H9 (cell line): ENCODE measurements around the gene BUB1. TPM values are rescaled to one million over a fixed set of nuclear protein-coding genes. Genes with fewer than 3 reads are reported as not detected.
"Not testable (repeated sequence)": the region's sequence is repeated elsewhere in the genome, so short reads cannot be mapped to it uniquely, and the experiment has no call there.

ENCODE experiments used
- DNase-seq: peaks from one replicate; pipeline ENCODE4 v3.0.0-alpha.2; 2017
- H2AFZ ChIP-seq: one replicate; pipeline ENCODE4 v1.6.1; 2013; ENCODE audit warnings: mild to moderate bottlenecking, low read length, control low read depth, moderate library complexity
- H2AK5ac ChIP-seq: 2 replicates; pipeline ENCODE4 v1.6.1; 2013; ENCODE audit warnings: low read length, control low read depth, mixed read lengths; ENCODE audit not compliant: insufficient read length
- H2BK120ac ChIP-seq: one replicate; pipeline ENCODE4 v1.6.1; 2013; ENCODE audit warnings: low read depth, mild to moderate bottlenecking, low read length, control low read depth, inconsistent platforms; ENCODE audit not compliant: poor library complexity, severe bottlenecking
- H2BK12ac ChIP-seq: 2 replicates; pipeline ENCODE4 v1.6.1; 2013; ENCODE audit warnings: low read length, control low read depth, mixed read lengths, low read depth; ENCODE audit not compliant: insufficient read length
- H2BK15ac ChIP-seq: 2 replicates; pipeline ENCODE4 v1.6.1; 2013; ENCODE audit warnings: low read depth, low read length, control low read depth
- H2BK20ac ChIP-seq: one replicate; pipeline ENCODE4 v1.6.1; 2013; ENCODE audit warnings: low read depth, mild to moderate bottlenecking, low read length, control low read depth, inconsistent platforms; ENCODE audit not compliant: poor library complexity, severe bottlenecking
- H2BK5ac ChIP-seq: 2 replicates; pipeline ENCODE4 v1.6.1; 2013; ENCODE audit warnings: low read length, control low read depth, mixed read lengths; ENCODE audit not compliant: insufficient read length
- H3K14ac ChIP-seq: 2 replicates; pipeline ENCODE4 v1.6.1; 2013; ENCODE audit warnings: low read length, control low read depth; ENCODE audit not compliant: insufficient read depth
- H3K18ac ChIP-seq: 2 replicates; pipeline ENCODE4 v1.6.1; 2013; ENCODE audit warnings: low read depth, mild to moderate bottlenecking, mixed read lengths, low read length, control low read depth; ENCODE audit not compliant: insufficient read length
- H3K23ac ChIP-seq: 2 replicates; pipeline ENCODE4 v1.6.1; 2013; ENCODE audit warnings: low read length, control low read depth, mixed read lengths, low read depth; ENCODE audit not compliant: insufficient read length
- H3K23me2 ChIP-seq: 2 replicates; pipeline ENCODE4 v1.6.1; 2013; ENCODE audit warnings: low read depth, mild to moderate bottlenecking, mixed read lengths, low read length, control low read depth; ENCODE audit not compliant: insufficient read length, poor library complexity, severe bottlenecking
- H3K27ac ChIP-seq: 2 replicates; pipeline ENCODE4 v1.5.1; 2013; ENCODE audit warnings: low read length, control low read depth, mixed read lengths, low read depth; ENCODE audit not compliant: insufficient read length
- H3K27me3 ChIP-seq: 2 replicates; pipeline ENCODE4 v1.6.1; 2013; ENCODE audit warnings: low read length, control low read depth, inconsistent platforms; ENCODE audit not compliant: insufficient read depth
- H3K4ac ChIP-seq: 2 replicates; pipeline ENCODE4 v1.6.1; 2013; ENCODE audit warnings: low read depth, mild to moderate bottlenecking, control low read depth, inconsistent platforms, low read length, moderate library complexity
- H3K4me1 ChIP-seq: 2 replicates; pipeline ENCODE4 v1.6.1; 2013; ENCODE audit warnings: low read length, control low read depth, inconsistent platforms; ENCODE audit not compliant: insufficient read depth
- H3K4me2 ChIP-seq: 2 replicates; pipeline ENCODE4 v1.6.1; 2013; ENCODE audit warnings: low read length, control low read depth, mixed read lengths; ENCODE audit not compliant: insufficient read length, insufficient read depth
- H3K56ac ChIP-seq: 2 replicates; pipeline ENCODE4 v1.6.1; 2013; ENCODE audit warnings: low read depth, mild to moderate bottlenecking, mixed read lengths, low read length, control low read depth; ENCODE audit not compliant: insufficient read length
- H3K79me1 ChIP-seq: 2 replicates; pipeline ENCODE4 v1.6.1; 2013; ENCODE audit warnings: low read depth, mild to moderate bottlenecking, moderate library complexity, low read length, control low read depth, inconsistent platforms; ENCODE audit not compliant: insufficient read depth, poor library complexity, severe bottlenecking
- H3K79me2 ChIP-seq: 2 replicates; pipeline ENCODE4 v1.6.1; 2013; ENCODE audit warnings: low read length, control low read depth, inconsistent platforms; ENCODE audit not compliant: insufficient read depth
- H3K9ac ChIP-seq: 2 replicates; pipeline ENCODE4 v1.6.1; 2013; ENCODE audit warnings: low read length, control low read depth, mixed read lengths; ENCODE audit not compliant: insufficient read length; ENCODE audit errors: extremely low read depth
- H3K9me3 ChIP-seq: one replicate; pipeline ENCODE4 v1.6.1; 2013; ENCODE audit warnings: low read depth, low read length, inconsistent platforms; ENCODE audit not compliant: control insufficient read depth
- H3T11ph ChIP-seq: one replicate; pipeline ENCODE4 v1.6.1; 2013; ENCODE audit warnings: mild to moderate bottlenecking, low read length, control low read depth, inconsistent platforms
- H4K20me1 ChIP-seq: one replicate; pipeline ENCODE4 v1.6.1; 2013; ENCODE audit not compliant: control insufficient read depth, insufficient read length, insufficient read depth
- H4K5ac ChIP-seq: 2 replicates; pipeline ENCODE4 v1.6.1; 2013; ENCODE audit warnings: low read depth, mild to moderate bottlenecking, mixed read lengths, low read length, control low read depth; ENCODE audit not compliant: insufficient read length
- H4K8ac ChIP-seq: replicated peaks from 2 replicates; pipeline ENCODE4 v1.6.1; 2013; ENCODE audit warnings: low read length, control low read depth, mixed read lengths, low read depth; ENCODE audit not compliant: insufficient read length
- H4K91ac ChIP-seq: 2 replicates; pipeline ENCODE4 v1.6.1; 2013; ENCODE audit warnings: low read depth, mild to moderate bottlenecking, moderate library complexity, mixed read lengths, low read length, control low read depth; ENCODE audit not compliant: insufficient read length
- H3K27ac Mint-ChIP-seq, 3 experiments: 2 replicates in 2 of 3; 3 replicates in 1 of 3; pipeline ENCODE4 v1.8.0; 2020 to 2021; ENCODE audit warnings: mixed read lengths in 3 of 3, mild to moderate bottlenecking in 1 of 3, moderate library complexity in 1 of 3
- H3K27me3 Mint-ChIP-seq: 2 replicates; pipeline ENCODE4 v1.8.0; 2021; ENCODE audit warnings: low read depth, mild to moderate bottlenecking, moderate library complexity, mixed read lengths
- H3K36me3 Mint-ChIP-seq, 3 experiments: 2 replicates in 2 of 3; 3 replicates in 1 of 3; pipeline ENCODE4 v1.8.0; 2020 to 2021; ENCODE audit warnings: low read depth in 3 of 3, mixed read lengths in 3 of 3; ENCODE audit not compliant: insufficient read depth in 1 of 3
- H3K4me1 Mint-ChIP-seq, 2 experiments: 2 replicates each; pipeline ENCODE4 v1.8.0; 2020; ENCODE audit warnings: mixed read lengths in 2 of 2
- H3K4me3 Mint-ChIP-seq, 2 experiments: 2 replicates in 1 of 2; 3 replicates in 1 of 2; pipeline ENCODE4 v1.8.0; 2020 to 2021; ENCODE audit warnings: mild to moderate bottlenecking in 2 of 2, mixed read lengths in 2 of 2, moderate library complexity in 1 of 2
- H3K9me3 Mint-ChIP-seq, 2 experiments: 2 replicates in 1 of 2; 3 replicates in 1 of 2; pipeline ENCODE4 v1.8.0; 2020; ENCODE audit warnings: mild to moderate bottlenecking in 2 of 2, mixed read lengths in 2 of 2, moderate library complexity in 1 of 2
- WGBS: extraction: QIAGEN DNeasy Blood & Tissue Kit; methylation state at CpG from one replicate; pipeline ENCODE4 v1.1.7; 2013; ENCODE audit warnings: missing lambda C conversion rate, low lambda C conversion rate, mixed read lengths; ENCODE audit not compliant: insufficient read length; ENCODE audit errors: extremely low coverage; 5-methylcytosine and 5-hydroxymethylcytosine counted together
- total RNA-seq: library from RNA; stranded (reverse); gene quantifications from 2 replicates; pipeline ENCODE4 v1.2.1, GENCODE V29; 2021
- TF ChIP-seq, protein P1 (sequence below): fragments of 200-600 bp; sonication (generic); conservative IDR thresholded peaks from 3 replicates; pipeline ENCODE4 v1.8.0; 2021; ENCODE audit warnings: antibody characterized with exemption, mild to moderate bottlenecking

Gene BUB1
- total RNA-seq, 1 experiment from 2014 or later = 144 TPM

DNA sequence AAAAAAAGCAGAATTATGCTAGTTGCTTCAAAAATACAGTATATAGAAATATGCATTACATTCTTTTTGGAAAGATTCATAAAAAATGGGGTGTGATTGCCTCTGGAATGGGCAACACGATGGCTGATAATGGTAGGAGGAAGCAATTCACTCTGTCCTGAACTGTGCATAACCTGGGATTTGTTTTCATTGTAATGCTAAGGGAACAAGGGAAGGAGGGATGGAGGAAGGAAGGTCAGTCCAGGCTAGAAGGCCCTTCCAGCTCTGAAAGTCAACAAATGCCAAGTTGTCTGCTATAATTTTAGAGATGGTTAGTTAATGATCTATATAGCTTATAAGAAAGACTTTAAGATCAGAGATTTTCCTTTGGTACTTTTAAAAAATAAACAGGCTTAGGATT lies 40.8 kb downstream of the BUB1 start:
- Histone ChIP-seq H3K18ac (no peak overlapping the region), H4K5ac (no peak overlapping the region), H4K8ac (no peak overlapping the region), H2BK12ac (no peak overlapping the region), H3K9me3 (no peaks in the 10 kb centered on the region), H3K14ac (no peak overlapping the region), H3K4ac (no peak overlapping the region), H2AK5ac (no peak overlapping the region), H4K91ac (no peak overlapping the region), H2BK5ac (no peak overlapping the region), H3K4me2 (no peak overlapping the region), H2AFZ (no peak overlapping the region), H4K20me1 (no peaks in the 10 kb centered on the region), H3K23ac (no peak overlapping the region), H3K79me2 (no peaks in the 10 kb centered on the region; the same call in 1 of the 2 replicates), H3K27ac (no peak overlapping the region), H3K56ac (no peak overlapping the region), H3K27me3 (no peaks in the 10 kb centered on the region), H3K4me1 (no peaks in the 10 kb centered on the region), H3K9ac (no peak overlapping the region), H3T11ph (no peak overlapping the region), H3K79me1 (no peaks in the 10 kb centered on the region), H2BK120ac (no peak overlapping the region), H2BK20ac (no peak overlapping the region), H3K23me2 (no peaks in the 10 kb centered on the region), H2BK15ac (no peak overlapping the region)
- Mint-ChIP-seq H3K4me1 (peaks cover 11 to 14% of the 10 kb centered on the region in 2 experiments), H3K4me3 (no peak overlapping the region), H3K27me3 (no peaks in the 10 kb centered on the region), H3K27ac (peak overlapping the region in 2 of 3 experiments; percentile 42 to 94; a peak in 3 of 7 replicates), H3K9me3 (no peaks in the 10 kb centered on the region), H3K36me3 (peaks cover 51 to 80% (median 76%) of the 10 kb centered on the region in 3 experiments)
- TF ChIP-seq, protein P1, sequence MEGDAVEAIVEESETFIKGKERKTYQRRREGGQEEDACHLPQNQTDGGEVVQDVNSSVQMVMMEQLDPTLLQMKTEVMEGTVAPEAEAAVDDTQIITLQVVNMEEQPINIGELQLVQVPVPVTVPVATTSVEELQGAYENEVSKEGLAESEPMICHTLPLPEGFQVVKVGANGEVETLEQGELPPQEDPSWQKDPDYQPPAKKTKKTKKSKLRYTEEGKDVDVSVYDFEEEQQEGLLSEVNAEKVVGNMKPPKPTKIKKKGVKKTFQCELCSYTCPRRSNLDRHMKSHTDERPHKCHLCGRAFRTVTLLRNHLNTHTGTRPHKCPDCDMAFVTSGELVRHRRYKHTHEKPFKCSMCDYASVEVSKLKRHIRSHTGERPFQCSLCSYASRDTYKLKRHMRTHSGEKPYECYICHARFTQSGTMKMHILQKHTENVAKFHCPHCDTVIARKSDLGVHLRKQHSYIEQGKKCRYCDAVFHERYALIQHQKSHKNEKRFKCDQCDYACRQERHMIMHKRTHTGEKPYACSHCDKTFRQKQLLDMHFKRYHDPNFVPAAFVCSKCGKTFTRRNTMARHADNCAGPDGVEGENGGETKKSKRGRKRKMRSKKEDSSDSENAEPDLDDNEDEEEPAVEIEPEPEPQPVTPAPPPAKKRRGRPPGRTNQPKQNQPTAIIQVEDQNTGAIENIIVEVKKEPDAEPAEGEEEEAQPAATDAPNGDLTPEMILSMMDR = no peak
- no peak for DNase-seq
- WGBS = no CpG with 5 or more reads among the region's 1 CpG

DNA sequence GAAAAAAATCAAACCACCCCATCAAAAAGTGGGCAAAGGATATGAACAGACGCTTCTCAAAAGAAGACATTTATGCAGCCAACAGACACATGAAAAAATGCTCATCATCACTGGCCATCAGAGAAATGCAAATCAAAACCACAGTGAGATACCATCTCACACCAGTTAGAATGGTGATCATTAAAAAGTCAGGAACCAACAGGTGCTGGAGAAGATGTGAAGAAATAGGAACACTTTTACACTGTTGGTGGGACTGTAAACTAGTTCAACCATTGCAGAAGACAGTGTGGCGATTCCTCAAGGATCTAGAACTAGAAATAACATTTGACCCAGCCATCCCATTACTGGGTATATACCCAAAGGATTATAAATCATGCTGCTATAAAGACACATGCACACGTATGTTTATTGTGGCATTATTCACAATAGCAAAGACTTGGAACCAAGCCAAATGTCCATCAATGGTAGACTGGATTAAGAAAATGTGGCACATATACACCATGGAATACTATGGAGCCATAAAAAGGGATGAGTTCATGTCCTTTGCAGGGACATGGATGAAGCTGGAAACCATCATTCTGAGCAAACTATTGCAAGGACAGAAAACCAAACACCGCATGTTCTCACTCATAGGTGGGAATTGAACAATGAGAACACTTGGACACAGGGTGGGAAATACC lies 41.8 kb downstream of the BUB1 start:
- not testable (repeated sequence) for H2BK20ac ChIP-seq, DNase-seq, H2BK12ac ChIP-seq, H3K56ac ChIP-seq, H4K20me1 ChIP-seq, H2BK120ac ChIP-seq, H3K4me3 Mint-ChIP-seq, H2AFZ ChIP-seq, H3K79me2 ChIP-seq, H3K79me1 ChIP-seq, H4K91ac ChIP-seq, H4K8ac ChIP-seq, H2BK15ac ChIP-seq, H3K4me1 ChIP-seq, H3K23me2 ChIP-seq, H3K9me3 ChIP-seq, H4K5ac ChIP-seq, H3K9me3 Mint-ChIP-seq, H3K27me3 ChIP-seq, H2AK5ac ChIP-seq, H3K27ac ChIP-seq, H3T11ph ChIP-seq, H3K23ac ChIP-seq, H3K4me2 ChIP-seq, H3K14ac ChIP-seq, H3K9ac ChIP-seq, H2BK5ac ChIP-seq, H3K4ac ChIP-seq, H3K27me3 Mint-ChIP-seq, H3K18ac ChIP-seq
- Mint-ChIP-seq H3K36me3 (peaks cover 47 to 70% (median 66%) of the 10 kb centered on the region in 3 experiments), H3K27ac (peak overlapping the region in 1 of 3 experiments; percentile 32; a peak in 1 of 7 replicates), H3K4me1 (peaks cover 11 to 14% of the 10 kb centered on the region in 2 experiments)
- no CpG with 5 or more reads among the region's 4 CpGs for WGBS
